ENCODE results near the gene EVI2A.

DNA sequence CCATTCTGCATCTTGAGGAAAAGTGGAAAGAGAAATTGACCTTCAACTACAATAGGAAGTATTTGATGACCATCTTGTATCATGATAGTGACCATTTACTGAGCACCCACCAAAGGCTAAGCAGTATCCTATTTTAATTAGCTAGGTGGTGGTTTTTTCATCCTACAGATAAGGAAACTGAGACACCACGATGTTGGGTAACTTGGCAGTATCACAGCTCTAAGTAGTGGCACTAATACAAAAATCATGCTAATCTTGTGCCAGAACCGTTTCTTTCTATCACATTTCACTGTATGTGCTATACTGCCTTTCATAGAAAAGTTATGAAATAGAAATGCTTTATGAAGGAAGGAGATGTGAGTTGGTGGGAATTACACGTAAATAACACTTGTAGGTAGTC is 9.9 kb downstream of the EVI2A start:
- TF ChIP-seq, protein P1, sequence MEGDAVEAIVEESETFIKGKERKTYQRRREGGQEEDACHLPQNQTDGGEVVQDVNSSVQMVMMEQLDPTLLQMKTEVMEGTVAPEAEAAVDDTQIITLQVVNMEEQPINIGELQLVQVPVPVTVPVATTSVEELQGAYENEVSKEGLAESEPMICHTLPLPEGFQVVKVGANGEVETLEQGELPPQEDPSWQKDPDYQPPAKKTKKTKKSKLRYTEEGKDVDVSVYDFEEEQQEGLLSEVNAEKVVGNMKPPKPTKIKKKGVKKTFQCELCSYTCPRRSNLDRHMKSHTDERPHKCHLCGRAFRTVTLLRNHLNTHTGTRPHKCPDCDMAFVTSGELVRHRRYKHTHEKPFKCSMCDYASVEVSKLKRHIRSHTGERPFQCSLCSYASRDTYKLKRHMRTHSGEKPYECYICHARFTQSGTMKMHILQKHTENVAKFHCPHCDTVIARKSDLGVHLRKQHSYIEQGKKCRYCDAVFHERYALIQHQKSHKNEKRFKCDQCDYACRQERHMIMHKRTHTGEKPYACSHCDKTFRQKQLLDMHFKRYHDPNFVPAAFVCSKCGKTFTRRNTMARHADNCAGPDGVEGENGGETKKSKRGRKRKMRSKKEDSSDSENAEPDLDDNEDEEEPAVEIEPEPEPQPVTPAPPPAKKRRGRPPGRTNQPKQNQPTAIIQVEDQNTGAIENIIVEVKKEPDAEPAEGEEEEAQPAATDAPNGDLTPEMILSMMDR (IDR thresholded peaks at IDR 0.05), result no peak
- TF ChIP-seq POLR2AphosphoS5 (IDR thresholded peaks at IDR 0.05) (no peak), POLR2A (IDR thresholded peaks at IDR 0.05; ENCODE audit: low read depth) (no peak)

Measured in esophagus muscularis mucosa (tissue), 3 donors.